IgD-negative memory B cell (primary cell): ENCODE measurements around the gene DOCK6. TPM values are rescaled to one million over a fixed set of nuclear protein-coding genes. Genes with fewer than 3 reads are reported as not detected.
"Not testable (repeated sequence)": the region's sequence is repeated elsewhere in the genome, so short reads cannot be mapped to it uniquely, and the experiment has no call there.

Experiments used
- H3K27ac Mint-ChIP-seq, 3 donors: one replicate each; pipeline ENCODE4 v1.8.0; 2020 to 2022; ENCODE audit warnings: mild to moderate bottlenecking in 3 of 3, mixed read lengths in 3 of 3, moderate library complexity in 1 of 3
- H3K27me3 Mint-ChIP-seq: one replicate; pipeline ENCODE4 v1.8.0; 2021; ENCODE audit warnings: mixed read lengths
- H3K36me3 Mint-ChIP-seq: one replicate; pipeline ENCODE4 v1.8.0; 2020; ENCODE audit warnings: mild to moderate bottlenecking, mixed read lengths
- H3K4me1 Mint-ChIP-seq, 3 donors: one replicate each; pipeline ENCODE4 v1.8.0; 2020 to 2022; ENCODE audit warnings: mixed read lengths in 3 of 3, mild to moderate bottlenecking in 1 of 3
- H3K4me3 Mint-ChIP-seq, 4 donors: one replicate each; pipeline ENCODE4 v1.8.0; 2020 to 2022; ENCODE audit warnings: mild to moderate bottlenecking in 4 of 4, mixed read lengths in 4 of 4, moderate library complexity in 3 of 4
- H3K9me3 Mint-ChIP-seq, 3 donors: one replicate each; pipeline ENCODE4 v1.8.0; 2020 to 2021; ENCODE audit warnings: mixed read lengths in 3 of 3, mild to moderate bottlenecking in 1 of 3
- polyA plus RNA-seq: library from polyadenylated mRNA; unstranded; fragments of 300-500 nt; fragmentation: Illumina TruSeq; gene quantifications from one replicate; pipeline ENCODE4 v1.2.3, GENCODE V29; 2021

DOCK6 gene
- polyA plus RNA-seq, 1 donor from 2014 or later, result 1.6 TPM

DNA sequence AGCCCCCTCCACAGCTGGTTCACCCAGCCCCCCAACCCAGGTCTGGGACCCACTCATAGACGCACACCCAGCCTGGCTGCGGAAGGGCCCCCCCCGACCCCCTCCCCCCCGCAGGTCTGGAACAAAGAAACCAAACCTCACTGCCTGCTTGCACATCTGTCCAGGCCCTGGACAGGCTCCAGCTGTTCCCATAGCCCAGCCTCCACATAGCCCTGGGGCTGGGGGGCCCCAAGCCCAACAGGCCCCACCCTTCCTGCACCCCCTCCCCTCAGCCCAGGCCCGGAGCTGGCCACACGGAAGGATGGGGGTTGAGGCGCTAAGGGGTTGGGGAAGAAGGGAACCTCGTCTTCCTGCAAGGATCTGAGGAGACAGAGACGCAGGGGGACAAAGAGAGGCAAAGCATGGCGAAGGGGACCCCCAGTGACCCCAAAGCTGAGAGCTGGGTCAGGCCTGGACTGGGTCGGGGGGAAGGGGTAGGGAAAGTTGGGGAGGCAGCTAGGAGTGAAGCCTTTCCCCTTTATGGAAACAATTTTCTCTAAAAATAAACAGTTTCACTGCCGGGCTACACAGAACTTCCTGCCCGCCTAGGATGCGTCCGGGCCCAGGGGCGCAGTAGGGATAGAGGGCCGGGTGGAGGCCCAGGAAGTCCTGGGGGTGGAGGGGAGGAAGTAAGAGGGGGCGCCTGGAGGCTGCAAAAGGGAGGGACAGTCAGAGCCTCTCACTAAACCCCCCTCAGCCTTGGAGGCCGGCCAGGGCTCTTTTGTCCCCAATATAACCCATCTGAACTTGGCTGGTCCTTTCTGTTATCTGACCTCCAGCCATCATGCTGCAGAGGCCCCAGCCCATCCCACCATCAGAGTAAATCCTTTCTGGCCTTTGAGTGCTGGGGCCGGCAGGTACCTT is 67.4 kb downstream of the DOCK6 start:
- H3K4me3 Mint-ChIP-seq, result peak overlapping the region in 1 of 4 donors; percentile 39
- no peaks in the 10 kb centered on the region for H3K36me3 Mint-ChIP-seq
- no peaks in the 10 kb centered on the region for H3K9me3 Mint-ChIP-seq
- peaks cover 24% of the 10 kb centered on the region for H3K27me3 Mint-ChIP-seq
- peaks cover 0 to 5% (median 4%) of the 10 kb centered on the region in 3 donors for H3K4me1 Mint-ChIP-seq
- H3K27ac Mint-ChIP-seq, result no peak overlapping the region

- no peaks in the 10 kb centered on the region for H3K9me3 Mint-ChIP-seq
- no peak overlapping the region for H3K27ac Mint-ChIP-seq
- no peaks in the 10 kb centered on the region for H3K36me3 Mint-ChIP-seq
- peaks cover 0 to 5% (median 4%) of the 10 kb centered on the region in 3 donors for H3K4me1 Mint-ChIP-seq
- peaks cover 24% of the 10 kb centered on the region for H3K27me3 Mint-ChIP-seq
- no peak overlapping the region for H3K4me3 Mint-ChIP-seq
Observed at GRCh38 chr19:11194173-11194572, 68.2 kb downstream of the DOCK6 start.

DNA sequence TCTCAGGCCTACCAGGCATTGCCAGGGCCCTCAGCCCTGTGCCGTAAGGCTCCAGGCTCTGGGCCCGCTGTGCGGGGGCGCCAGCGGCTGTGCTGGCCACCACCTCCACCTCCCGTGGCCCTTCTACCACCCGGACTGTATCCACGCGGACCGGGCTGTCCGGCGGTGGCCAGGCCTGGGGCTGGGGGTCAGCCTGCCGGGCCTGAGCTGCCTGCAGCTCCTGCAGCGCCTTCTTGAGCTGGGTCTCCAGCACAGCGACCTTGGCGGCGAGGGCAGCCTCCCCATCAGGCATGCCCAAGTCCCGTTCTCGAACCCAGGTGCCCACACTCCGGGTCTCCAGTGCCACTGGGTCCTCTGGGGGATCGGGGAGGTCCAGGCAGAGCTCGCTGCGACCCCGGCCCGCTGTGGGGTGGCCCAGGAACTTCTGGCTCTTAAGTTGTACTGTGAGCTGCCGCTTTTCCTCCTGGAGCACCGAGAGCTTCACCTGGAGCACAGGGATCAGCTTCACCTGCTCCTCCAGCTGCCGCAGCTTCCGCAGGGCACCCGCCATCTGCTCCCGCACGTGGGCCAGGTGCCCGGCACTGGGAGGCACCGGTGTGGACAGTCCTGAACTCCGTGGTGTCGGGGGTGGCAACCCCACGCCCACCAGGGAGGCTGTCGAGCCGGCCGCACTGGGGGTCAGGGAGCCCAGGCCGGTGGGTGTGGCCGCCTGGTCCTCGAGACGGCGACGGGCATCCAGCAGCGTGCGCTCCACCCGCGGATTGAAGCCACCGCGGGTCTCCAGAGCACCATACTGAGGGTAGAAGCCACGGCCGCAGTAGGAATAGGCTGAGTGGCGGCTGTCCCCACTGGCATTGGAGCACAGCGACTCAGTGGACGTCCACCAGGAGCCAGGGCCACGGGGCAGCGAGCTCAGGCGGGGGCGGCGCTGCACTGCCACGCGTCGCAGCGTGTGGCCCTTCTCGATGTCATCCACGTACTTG is 69.1 kb downstream of the DOCK6 start:
- H3K36me3 Mint-ChIP-seq, result no peaks in the 10 kb centered on the region
- H3K4me1 Mint-ChIP-seq, result peaks cover 0 to 5% (median 4%) of the 10 kb centered on the region in 3 donors
- H3K9me3 Mint-ChIP-seq, result no peaks in the 10 kb centered on the region
- no peak overlapping the region for H3K27ac Mint-ChIP-seq
- no peak overlapping the region for H3K4me3 Mint-ChIP-seq
- peaks cover 24% of the 10 kb centered on the region for H3K27me3 Mint-ChIP-seq

DNA sequence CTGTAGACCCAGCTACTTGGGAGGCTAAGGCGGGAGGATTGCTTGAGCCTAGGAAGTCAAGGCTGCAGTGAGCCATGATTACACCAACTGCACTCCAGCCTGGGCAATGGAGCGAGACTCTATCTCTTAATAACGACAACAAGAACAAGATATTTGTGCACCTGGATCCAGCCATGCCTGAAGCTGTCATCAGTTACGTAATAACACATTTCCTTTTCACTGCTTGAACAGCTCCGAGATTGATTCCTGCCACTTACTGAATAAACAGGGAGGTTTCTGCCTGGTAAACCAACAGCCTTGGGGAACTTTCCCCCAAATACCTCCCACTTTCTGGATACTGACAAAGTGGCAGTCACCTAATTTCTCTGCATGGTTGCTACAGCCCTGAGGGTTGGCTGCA is 70.4 kb downstream of the DOCK6 start:
- H3K4me3 Mint-ChIP-seq, result no peak overlapping the region
- peaks cover 0 to 5% (median 2%) of the 10 kb centered on the region in 3 donors for H3K4me1 Mint-ChIP-seq
- no peak overlapping the region for H3K27ac Mint-ChIP-seq
- peaks cover 22% of the 10 kb centered on the region for H3K27me3 Mint-ChIP-seq
- H3K36me3 Mint-ChIP-seq, result no peaks in the 10 kb centered on the region
- H3K9me3 Mint-ChIP-seq, result no peaks in the 10 kb centered on the region

- peak overlapping the region in 1 of 4 donors; percentile 41 for H3K4me3 Mint-ChIP-seq
- no peaks in the 10 kb centered on the region for H3K9me3 Mint-ChIP-seq
- peak overlapping the region in 1 of 3 donors; percentile 87 for H3K27ac Mint-ChIP-seq
- H3K4me1 Mint-ChIP-seq, result peaks cover 0 to 6% (median 2%) of the 10 kb centered on the region in 3 donors
- H3K27me3 Mint-ChIP-seq, result peaks cover 23% of the 10 kb centered on the region
- H3K36me3 Mint-ChIP-seq, result no peaks in the 10 kb centered on the region
Observed at GRCh38 chr19:11191273-11191755, 71.0 kb downstream of the DOCK6 start.

- no peak overlapping the region for H3K4me3 Mint-ChIP-seq
- H3K27ac Mint-ChIP-seq, result no peak overlapping the region
- H3K4me1 Mint-ChIP-seq, result peaks cover 0 to 5% (median under 1%) of the 10 kb centered on the region in 3 donors
- H3K36me3 Mint-ChIP-seq, result no peaks in the 10 kb centered on the region
- peaks cover 17% of the 10 kb centered on the region for H3K27me3 Mint-ChIP-seq
- H3K9me3 Mint-ChIP-seq, result no peaks in the 10 kb centered on the region
Observed at GRCh38 chr19:11190501-11190900, 71.8 kb downstream of the DOCK6 start.

GRCh38 chr19:11187441-11187840 is 74.9 kb downstream of the DOCK6 start:
- H3K27me3 Mint-ChIP-seq, result peaks cover 10% of the 10 kb centered on the region
- H3K27ac Mint-ChIP-seq, result no peak overlapping the region
- H3K4me3 Mint-ChIP-seq, result no peak overlapping the region
- no peaks in the 10 kb centered on the region for H3K36me3 Mint-ChIP-seq
- peaks cover 4 to 5% (median 4%) of the 10 kb centered on the region in 3 donors for H3K9me3 Mint-ChIP-seq
- H3K4me1 Mint-ChIP-seq, result peaks cover 0 to 5% (median 0%) of the 10 kb centered on the region in 3 donors

GRCh38 chr19:11182994-11183393 is 79.3 kb downstream of the DOCK6 start:
- H3K27ac Mint-ChIP-seq, result no peak overlapping the region

DNA sequence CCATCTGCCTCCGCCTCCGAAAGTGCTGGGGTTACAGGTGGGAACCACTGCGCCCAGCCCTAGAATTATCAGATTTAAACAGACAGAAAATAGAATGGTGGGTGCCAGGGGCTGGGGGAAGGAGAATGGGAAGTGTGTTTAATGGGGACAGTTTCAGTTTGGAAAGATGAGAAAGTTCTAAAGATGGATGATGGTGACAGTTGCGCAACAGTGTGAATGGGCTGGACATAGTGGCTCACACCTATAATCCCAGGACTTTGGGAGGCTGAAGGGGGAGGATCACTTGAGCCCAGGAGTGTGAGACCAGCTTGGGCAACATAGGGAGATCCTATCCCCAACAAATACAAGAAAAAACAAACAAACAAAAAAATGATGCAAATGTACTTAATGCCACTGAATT is 80.8 kb downstream of the DOCK6 start:
- H3K9me3 Mint-ChIP-seq, result peaks cover 4 to 5% (median 4%) of the 10 kb centered on the region in 3 donors
- peak overlapping the region in 1 of 4 donors; percentile 63 for H3K4me3 Mint-ChIP-seq
- H3K36me3 Mint-ChIP-seq, result no peaks in the 10 kb centered on the region
- peaks cover 23% of the 10 kb centered on the region for H3K27me3 Mint-ChIP-seq
- H3K27ac Mint-ChIP-seq, result peak overlapping the region in 1 of 3 donors; percentile 59
- H3K4me1 Mint-ChIP-seq, result peaks cover 9 to 15% (median 11%) of the 10 kb centered on the region in 3 donors

More at GRCh38 chr19:11182994-11183393, 79.3 kb downstream of the DOCK6 start:
- H3K36me3 Mint-ChIP-seq, result no peaks in the 10 kb centered on the region
- peaks cover 4 to 5% (median 4%) of the 10 kb centered on the region in 3 donors for H3K9me3 Mint-ChIP-seq
- peaks cover 9 to 15% (median 11%) of the 10 kb centered on the region in 3 donors for H3K4me1 Mint-ChIP-seq
- no peak overlapping the region for H3K4me3 Mint-ChIP-seq
- H3K27me3 Mint-ChIP-seq, result peaks cover 24% of the 10 kb centered on the region

GRCh38 chr19:11180975-11181374 is 81.3 kb downstream of the DOCK6 start:
- H3K9me3 Mint-ChIP-seq, H3K36me3 Mint-ChIP-seq, H3K4me3 Mint-ChIP-seq: not testable (repeated sequence)
- H3K27ac Mint-ChIP-seq, result peak overlapping the region in 1 of 3 donors; percentile 81
- peaks cover 9 to 14% (median 11%) of the 10 kb centered on the region in 3 donors for H3K4me1 Mint-ChIP-seq
- H3K27me3 Mint-ChIP-seq, result peaks cover 22% of the 10 kb centered on the region

DNA sequence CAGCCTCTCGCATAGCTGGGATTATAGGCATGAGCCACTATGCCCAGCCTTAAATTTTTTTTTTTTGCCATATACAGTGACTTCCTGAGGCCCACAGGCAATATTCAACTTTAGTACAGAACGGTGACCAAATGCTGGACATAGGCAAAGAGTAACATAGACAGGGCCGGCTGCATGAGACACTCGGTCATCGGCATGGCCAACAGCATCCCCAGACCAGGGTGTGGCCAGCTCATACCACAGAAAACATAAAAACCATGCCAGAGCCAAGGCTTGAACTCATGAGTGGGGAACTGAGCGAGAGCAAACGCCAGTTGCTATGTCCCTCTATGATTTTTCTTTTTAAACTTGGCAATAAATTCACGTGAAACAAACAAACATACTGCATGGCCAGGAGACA is 82.0 kb downstream of the DOCK6 start:
- Mint-ChIP-seq H3K9me3 (peaks cover 4 to 5% (median 4%) of the 10 kb centered on the region in 3 donors), H3K27me3 (peaks cover 22% of the 10 kb centered on the region), H3K4me3 (peak overlapping the region in 3 of 4 donors; percentile 32 to 93 (median 91)), H3K27ac (peak overlapping the region in 1 of 3 donors; percentile 81), H3K36me3 (no peaks in the 10 kb centered on the region), H3K4me1 (peaks cover 9 to 12% (median 11%) of the 10 kb centered on the region in 3 donors)

GRCh38 chr19:11179716-11180297 is 82.5 kb downstream of the DOCK6 start:
- Mint-ChIP-seq H3K9me3 (peaks cover 4 to 5% (median 4%) of the 10 kb centered on the region in 3 donors), H3K36me3 (no peaks in the 10 kb centered on the region), H3K27ac (peak overlapping the region in 1 of 3 donors; percentile 81), H3K4me1 (peaks cover 9 to 12% (median 11%) of the 10 kb centered on the region in 3 donors), H3K27me3 (peaks cover 22% of the 10 kb centered on the region), H3K4me3 (peak overlapping the region; percentile 32 to 93 (median 75))

DNA sequence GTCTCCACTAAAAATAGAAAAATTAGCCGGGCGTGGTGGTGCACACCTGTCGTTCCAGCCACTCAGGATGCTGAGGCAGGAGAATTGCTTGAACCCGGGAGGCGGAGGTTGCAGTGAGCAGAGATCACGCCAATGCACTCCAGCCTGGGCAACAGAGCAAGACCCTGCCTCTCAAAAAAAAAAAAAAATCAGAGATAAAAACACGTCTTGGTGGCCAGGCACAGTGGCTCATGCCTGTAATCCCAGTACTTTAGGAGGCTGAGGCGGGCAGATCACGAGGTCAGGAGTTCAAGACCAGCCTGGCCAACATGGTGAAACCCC is 83.2 kb downstream of the DOCK6 start:
- peaks cover 22% of the 10 kb centered on the region for H3K27me3 Mint-ChIP-seq
- H3K4me3 Mint-ChIP-seq, H3K27ac Mint-ChIP-seq, H3K9me3 Mint-ChIP-seq, H3K36me3 Mint-ChIP-seq: not testable (repeated sequence)
- peaks cover 9 to 12% (median 11%) of the 10 kb centered on the region in 3 donors for H3K4me1 Mint-ChIP-seq

GRCh38 chr19:11177592-11177991 is 84.7 kb downstream of the DOCK6 start:
- Mint-ChIP-seq H3K4me3 (peak overlapping the region in 1 of 4 donors; percentile 48), H3K36me3 (no peaks in the 10 kb centered on the region), H3K27ac (no peak overlapping the region), H3K27me3 (peaks cover 18% of the 10 kb centered on the region), H3K9me3 (no peaks in the 10 kb centered on the region), H3K4me1 (peaks cover 9 to 12% (median 11%) of the 10 kb centered on the region in 3 donors)
